Liver (tissue), 9 donors: ENCODE results near the gene PRPF40B. TPM values are rescaled to one million over a fixed set of nuclear protein-coding genes. Genes with fewer than 3 reads are reported as not detected.
"Not testable (repeated sequence)": the region's sequence is repeated elsewhere in the genome, so short reads cannot be mapped to it uniquely, and the experiment has no call there.

ENCODE experiments used
- DNase-seq: peaks from one replicate; pipeline ENCODE4 v3.0.0-alpha.2; 2017; ENCODE audit warnings: low spot score
- H3K27ac ChIP-seq, 2 donors: one replicate each; pipeline ENCODE4 v1.7.0; 2013; ENCODE audit warnings: inconsistent platforms in 2 of 2, low read length in 2 of 2, control low read depth in 1 of 2, low read depth in 1 of 2, mild to moderate bottlenecking in 1 of 2
- H3K27me3 ChIP-seq, 4 donors: one replicate each; pipeline versions ENCODE4 v1.6.1 to v1.7.0; 2013; ENCODE audit warnings: low read length in 3 of 4, inconsistent platforms in 1 of 4, mild to moderate bottlenecking in 1 of 4, moderate library complexity in 1 of 4; ENCODE audit not compliant: control insufficient read depth in 4 of 4, insufficient read depth in 4 of 4
- H3K36me3 ChIP-seq, 4 donors: one replicate each; pipeline versions ENCODE4 v1.6.1 to v1.7.0; 2013; ENCODE audit warnings: low read length in 3 of 4, mild to moderate bottlenecking in 3 of 4, low read depth in 1 of 4, moderate library complexity in 1 of 4; ENCODE audit not compliant: control insufficient read depth in 4 of 4, insufficient read depth in 3 of 4
- H3K4me1 ChIP-seq, 4 donors: one replicate each; pipeline versions ENCODE4 v1.6.1 to v1.7.0; 2013; ENCODE audit warnings: low read length in 3 of 4, mild to moderate bottlenecking in 3 of 4, moderate library complexity in 1 of 4; ENCODE audit not compliant: control insufficient read depth in 4 of 4, insufficient read depth in 4 of 4
- H3K4me3 ChIP-seq, 3 donors: one replicate each; pipeline versions ENCODE4 v1.6.1 to v1.7.0; 2013; ENCODE audit warnings: low read length in 3 of 3, control low read depth in 1 of 3, low read depth in 1 of 3, mild to moderate bottlenecking in 1 of 3
- H3K9ac ChIP-seq, 2 donors: one replicate each; pipeline ENCODE4 v1.7.0; 2013; ENCODE audit warnings: low read length in 2 of 2, mild to moderate bottlenecking in 2 of 2, moderate library complexity in 2 of 2, control low read depth in 1 of 2, low read depth in 1 of 2
- H3K9me3 ChIP-seq, 4 donors: one replicate each; pipeline versions ENCODE4 v1.6.1 to v1.7.0; 2013; ENCODE audit warnings: low read length in 3 of 4; ENCODE audit not compliant: control insufficient read depth in 4 of 4
- ATF3 ChIP-seq: IDR thresholded peaks from 2 replicates; pipeline ENCODE4 v1.6.1; 2016; ENCODE audit warnings: antibody characterized with exemption
- EGR1 ChIP-seq, 2 donors: IDR thresholded peaks; 2 replicates each; pipeline ENCODE4 v1.6.1; 2016 to 2018; ENCODE audit warnings: antibody characterized with exemption in 2 of 2, low read depth in 2 of 2
- FOXA1 ChIP-seq: IDR thresholded peaks from 2 replicates; pipeline ENCODE4 v1.6.1; 2016; ENCODE audit warnings: antibody characterized with exemption
- FOXA2 ChIP-seq: IDR thresholded peaks from 2 replicates; pipeline ENCODE4 v1.6.1; 2016; ENCODE audit warnings: antibody characterized with exemption
- GABPA ChIP-seq, 2 donors: IDR thresholded peaks in 1 of 2; conservative IDR thresholded peaks in 1 of 2; 2 replicates each; pipeline ENCODE4 v1.6.1; 2016; ENCODE audit warnings: antibody characterized with exemption in 2 of 2, mild to moderate bottlenecking in 1 of 2, moderate library complexity in 1 of 2
- HNF4A ChIP-seq, 2 donors: conservative IDR thresholded peaks; 2 replicates each; pipeline ENCODE4 v1.6.1; 2016; ENCODE audit warnings: antibody characterized with exemption in 2 of 2, mild to moderate bottlenecking in 2 of 2
- HNF4G ChIP-seq: IDR thresholded peaks from 2 replicates; pipeline ENCODE4 v1.6.1; 2016; ENCODE audit warnings: antibody characterized with exemption
- NR2F2 ChIP-seq: IDR thresholded peaks from 2 replicates; pipeline ENCODE4 v1.6.1; 2016; ENCODE audit warnings: antibody characterized with exemption
- RAD21 ChIP-seq, 2 donors: IDR thresholded peaks; 2 replicates each; pipeline ENCODE4 v1.6.1; 2016; ENCODE audit warnings: antibody characterized with exemption in 2 of 2, mild to moderate bottlenecking in 2 of 2
- REST ChIP-seq: IDR thresholded peaks from 2 replicates; pipeline ENCODE4 v1.6.1; 2016; ENCODE audit warnings: antibody characterized with exemption, mild to moderate bottlenecking
- RXRA ChIP-seq, 2 donors: IDR thresholded peaks; 2 replicates each; pipeline ENCODE4 v1.6.1; 2017 to 2018; ENCODE audit warnings: antibody characterized with exemption in 2 of 2, mild to moderate bottlenecking in 1 of 2
- SP1 ChIP-seq: IDR thresholded peaks from 2 replicates; pipeline ENCODE4 v1.6.1; 2018; ENCODE audit warnings: antibody characterized with exemption, mild to moderate bottlenecking
- TAF1 ChIP-seq: conservative IDR thresholded peaks from 2 replicates; pipeline ENCODE4 v1.6.1; 2016; ENCODE audit warnings: antibody characterized with exemption, mild to moderate bottlenecking
- YY1 ChIP-seq: IDR thresholded peaks from 2 replicates; pipeline ENCODE4 v1.6.1; 2016; ENCODE audit warnings: antibody characterized with exemption, mild to moderate bottlenecking
- ZBTB33 ChIP-seq: IDR thresholded peaks from 2 replicates; pipeline ENCODE4 v1.6.1; 2016; ENCODE audit warnings: antibody characterized with exemption
- WGBS: extraction: QIAGEN DNeasy Blood & Tissue Kit; methylation state at CpG from one replicate; pipeline ENCODE4 v1.1.7; 2013; 5-methylcytosine and 5-hydroxymethylcytosine counted together
- polyA plus RNA-seq, 2 donors: library from polyadenylated mRNA; stranded (reverse) in 1 of 2; unstranded in 1 of 2; fragments of 200-250 nt in 1 of 2; fragments of >200 nt in 1 of 2; fragmentation: Nextera tagmentation in 1 of 2; extraction: Ambion mirVana in 1 of 2; gene quantifications; one replicate each; pipeline versions ENCODE4 v1.2.1 to v1.2.3, GENCODE V29; 2013 to 2015
- total RNA-seq, 2 donors: library from RNA; depleted of rRNA; stranded (reverse); fragments of >200 nt; gene quantifications; one replicate each; pipeline ENCODE4 v1.2.3, GENCODE V29; 2014
- TF ChIP-seq, protein P1 (sequence below): fragments of 150-350 bp; IDR thresholded peaks from 2 replicates; pipeline ENCODE4 v1.5.1; 2017; ENCODE audit warnings: improper control_type of control experiment, low read depth, low read length; ENCODE audit not compliant: missing input control
- TF ChIP-seq, protein P2 (sequence below): IDR thresholded peaks from 2 replicates; pipeline ENCODE4 v1.6.1; 2016; ENCODE audit warnings: antibody characterized with exemption
- donor health status: healthy.
- donor health status: healthy.
- donor health status: healthy.
- donor health status: healthy.
- donor health status: healthy.

Gene PRPF40B
- total and polyA plus RNA-seq, 4 donors = 2.4 to 4.8 (median 3.9) TPM

- Histone ChIP-seq H3K36me3 (no peaks in the 10 kb centered on the region), H3K9ac (no peak overlapping the region), H3K4me1 (peaks cover 0 to 5% (median 2%) of the 10 kb centered on the region in 4 donors), H3K9me3 (no peaks in the 10 kb centered on the region), H3K27ac (no peak overlapping the region), H3K4me3 (no peak overlapping the region), H3K27me3 (no peaks in the 10 kb centered on the region)
- WGBS = 99% methylated on average over 2 of the region's 2 CpGs
- DNase-seq = no peak
- TF ChIP-seq SP1 (no peak), HNF4A (conservative IDR thresholded peaks at IDR 0.05) (no peak), RXRA (IDR thresholded peaks at IDR 0.05) (no peak), TAF1 (no peak)
Measured at GRCh38 chr12:49609059-49609874, 14.1 kb upstream of the PRPF40B start.

- peaks cover 0 to 5% (median 2%) of the 10 kb centered on the region in 4 donors for H3K4me1 ChIP-seq
- WGBS = 88% methylated on average over 1 of the region's 1 CpG
- H3K27ac ChIP-seq = no peak overlapping the region
- H3K9me3 ChIP-seq = no peaks in the 10 kb centered on the region
- no peak for DNase-seq
- no peak overlapping the region for H3K9ac ChIP-seq
- no peak overlapping the region for H3K4me3 ChIP-seq
- TF ChIP-seq SP1 = no peak
- no peak for TF ChIP-seq TAF1
- no peak for TF ChIP-seq NR2F2
- TF ChIP-seq, protein P1, sequence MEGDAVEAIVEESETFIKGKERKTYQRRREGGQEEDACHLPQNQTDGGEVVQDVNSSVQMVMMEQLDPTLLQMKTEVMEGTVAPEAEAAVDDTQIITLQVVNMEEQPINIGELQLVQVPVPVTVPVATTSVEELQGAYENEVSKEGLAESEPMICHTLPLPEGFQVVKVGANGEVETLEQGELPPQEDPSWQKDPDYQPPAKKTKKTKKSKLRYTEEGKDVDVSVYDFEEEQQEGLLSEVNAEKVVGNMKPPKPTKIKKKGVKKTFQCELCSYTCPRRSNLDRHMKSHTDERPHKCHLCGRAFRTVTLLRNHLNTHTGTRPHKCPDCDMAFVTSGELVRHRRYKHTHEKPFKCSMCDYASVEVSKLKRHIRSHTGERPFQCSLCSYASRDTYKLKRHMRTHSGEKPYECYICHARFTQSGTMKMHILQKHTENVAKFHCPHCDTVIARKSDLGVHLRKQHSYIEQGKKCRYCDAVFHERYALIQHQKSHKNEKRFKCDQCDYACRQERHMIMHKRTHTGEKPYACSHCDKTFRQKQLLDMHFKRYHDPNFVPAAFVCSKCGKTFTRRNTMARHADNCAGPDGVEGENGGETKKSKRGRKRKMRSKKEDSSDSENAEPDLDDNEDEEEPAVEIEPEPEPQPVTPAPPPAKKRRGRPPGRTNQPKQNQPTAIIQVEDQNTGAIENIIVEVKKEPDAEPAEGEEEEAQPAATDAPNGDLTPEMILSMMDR = no peak
- no peak for TF ChIP-seq REST
- no peak for TF ChIP-seq ZBTB33
- no peak for TF ChIP-seq EGR1 (IDR thresholded peaks at IDR 0.05; ENCODE audit: low read depth in 2 of 2)
- no peak for TF ChIP-seq RAD21 (IDR thresholded peaks at IDR 0.05)
- no peak for TF ChIP-seq FOXA2
- no peak for TF ChIP-seq ATF3
- TF ChIP-seq HNF4A (conservative IDR thresholded peaks at IDR 0.05) = no peak
- TF ChIP-seq FOXA1 = no peak
- no peak for TF ChIP-seq HNF4G
- no peak for TF ChIP-seq RXRA (IDR thresholded peaks at IDR 0.05)
- TF ChIP-seq, protein P2, sequence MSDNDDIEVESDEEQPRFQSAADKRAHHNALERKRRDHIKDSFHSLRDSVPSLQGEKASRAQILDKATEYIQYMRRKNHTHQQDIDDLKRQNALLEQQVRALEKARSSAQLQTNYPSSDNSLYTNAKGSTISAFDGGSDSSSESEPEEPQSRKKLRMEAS = no peak
- TF ChIP-seq GABPA (IDR thresholded peaks at IDR 0.05 in 1 of 2, conservative IDR thresholded peaks at IDR 0.05 in 1 of 2) = no peak
- TF ChIP-seq YY1 = no peak
- no peaks in the 10 kb centered on the region for H3K36me3 ChIP-seq
- H3K27me3 ChIP-seq = no peaks in the 10 kb centered on the region
Measured at GRCh38 chr12:49609875-49610154, 13.5 kb upstream of the PRPF40B start.

DNA sequence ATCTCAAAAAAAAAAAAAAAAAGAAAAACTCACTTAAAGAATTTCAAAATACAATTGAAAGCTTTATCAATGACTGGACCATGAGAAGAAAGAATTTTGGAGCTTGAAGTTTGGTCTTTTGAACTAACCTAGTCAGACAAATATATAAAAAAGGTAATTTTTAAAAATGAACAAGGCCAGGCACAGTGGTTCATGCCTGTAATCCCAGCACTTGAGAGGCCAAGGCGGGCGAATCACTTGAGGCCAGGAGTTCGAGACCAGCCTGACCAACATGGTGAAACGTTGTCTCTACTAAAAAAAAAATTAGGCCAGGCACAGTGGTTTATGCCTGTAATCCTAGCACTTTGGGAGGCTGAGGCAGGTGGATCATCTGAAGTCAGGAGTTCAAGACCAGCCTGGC, 12.6 kb upstream of the PRPF40B start:
- H3K9ac ChIP-seq, H3K9me3 ChIP-seq, H3K4me3 ChIP-seq, H3K27me3 ChIP-seq, H3K27ac ChIP-seq, H3K36me3 ChIP-seq, H3K4me1 ChIP-seq, DNase-seq: not testable (repeated sequence)
- 96% methylated on average over 4 of the region's 4 CpGs for WGBS
